Karpas-422 (cell line): Measurements from ENCODE around the gene KIF5A. TPM values are rescaled to one million over a fixed set of nuclear protein-coding genes. Genes with fewer than 3 reads are reported as not detected.

Experiments used
- DNase-seq: peaks from one replicate; pipeline ENCODE4 v3.0.0-alpha.2; 2015
- H2AFZ ChIP-seq: fragments of 200-600 bp; sonication (generic); 2 replicates; pipeline ENCODE4 v1.6.1; 2014; ENCODE audit warnings: antibody characterized with exemption, low read length, mixed read lengths
- H3K27ac ChIP-seq: fragments of 200-600 bp; sonication (generic); 2 replicates; pipeline ENCODE4 v1.5.1; 2014; ENCODE audit warnings: mild to moderate bottlenecking, low read length, moderate library complexity
- H3K27me3 ChIP-seq: fragments of 200-600 bp; sonication (generic); 2 replicates; pipeline ENCODE4 v1.6.1; 2014; ENCODE audit warnings: low read length, mixed read lengths
- H3K36me3 ChIP-seq: fragments of 200-600 bp; sonication (generic); 2 replicates; pipeline ENCODE4 v1.6.1; 2014; ENCODE audit warnings: low read length, mixed read lengths; ENCODE audit not compliant: insufficient read depth
- H3K4me1 ChIP-seq: fragments of 200-600 bp; sonication (generic); 2 replicates; pipeline ENCODE4 v1.6.1; 2014; ENCODE audit warnings: mild to moderate bottlenecking, low read length, mixed read lengths
- H3K4me2 ChIP-seq: fragments of 200-600 bp; sonication (generic); 2 replicates; pipeline ENCODE4 v1.6.1; 2014; ENCODE audit warnings: low read length, low read depth, mild to moderate bottlenecking; ENCODE audit not compliant: poor library complexity, severe bottlenecking
- H3K4me3 ChIP-seq: fragments of 200-600 bp; sonication (generic); 2 replicates; pipeline ENCODE4 v1.5.1; 2014; ENCODE audit warnings: mild to moderate bottlenecking, antibody characterized with exemption, low read length, mixed read lengths
- H3K79me2 ChIP-seq: fragments of 200-600 bp; sonication (generic); 2 replicates; pipeline ENCODE4 v1.6.1; 2014; ENCODE audit warnings: mild to moderate bottlenecking, low read length, mixed read lengths
- H3K9ac ChIP-seq: fragments of 200-600 bp; sonication (generic); 2 replicates; pipeline ENCODE4 v1.6.0; 2014; ENCODE audit warnings: low read length
- H3K9me2 ChIP-seq: fragments of 200-600 bp; sonication (generic), shearing (Covaris generic); replicated peaks from 2 replicates; pipeline ENCODE4 v1.6.0; 2014; ENCODE audit warnings: mild to moderate bottlenecking, low read length, moderate library complexity; ENCODE audit not compliant: insufficient read depth
- H3K9me3 ChIP-seq: fragments of 300-700, 200-600 bp; sonication (generic); 2 replicates; pipeline ENCODE4 v1.6.1; 2014; ENCODE audit warnings: low read length, mixed read lengths
- H4K20me1 ChIP-seq: fragments of 200-600 bp; sonication (generic); 2 replicates; pipeline ENCODE4 v1.6.1; 2014; ENCODE audit warnings: mild to moderate bottlenecking, antibody characterized with exemption, low read length, low read depth; ENCODE audit not compliant: insufficient read depth
- total RNA-seq: library from RNA; depleted of rRNA; stranded (reverse); fragments of >200 nt; shearing (Covaris generic); gene quantifications from 2 replicates; pipeline ENCODE4 v1.2.3, GENCODE V29; 2014; ENCODE audit warnings: low replicate concordance

Gene KIF5A
- total RNA-seq, 1 experiment from 2014 or later = 21.5 TPM

- H3K4me2 ChIP-seq = no peak overlapping the region
- no peak overlapping the region for H3K27ac ChIP-seq
- no peaks in the 10 kb centered on the region for H3K36me3 ChIP-seq
- no peaks in the 10 kb centered on the region for H4K20me1 ChIP-seq
- H3K9me3 ChIP-seq = no peaks in the 10 kb centered on the region
- no peak overlapping the region for H2AFZ ChIP-seq
- H3K4me1 ChIP-seq = peaks cover 7% of the 10 kb centered on the region
- no peak overlapping the region for H3K4me3 ChIP-seq
- no peak overlapping the region for H3K9ac ChIP-seq
- H3K79me2 ChIP-seq = no peaks in the 10 kb centered on the region
- no peaks in the 10 kb centered on the region for H3K9me2 ChIP-seq
- H3K27me3 ChIP-seq = no peaks in the 10 kb centered on the region
- DNase-seq = no peak
Measured at GRCh38 chr12:57619434-57620244, 69.8 kb downstream of the KIF5A start.

- Histone ChIP-seq H3K9me3 (no peaks in the 10 kb centered on the region), H3K4me3 (no peak overlapping the region), H4K20me1 (no peaks in the 10 kb centered on the region; the same call in 1 of the 2 replicates), H3K4me2 (no peak overlapping the region), H3K27me3 (no peaks in the 10 kb centered on the region), H3K4me1 (no peaks in the 10 kb centered on the region; the same call in 1 of the 2 replicates), H3K9ac (no peak overlapping the region), H3K79me2 (no peaks in the 10 kb centered on the region), H3K9me2 (no peaks in the 10 kb centered on the region), H3K27ac (no peak overlapping the region), H2AFZ (no peak overlapping the region), H3K36me3 (no peaks in the 10 kb centered on the region)
- DNase-seq = no peak
Measured at GRCh38 chr12:57620245-57620935, 70.5 kb downstream of the KIF5A start.

- Histone ChIP-seq H3K79me2 (no peaks in the 10 kb centered on the region), H3K4me1 (no peaks in the 10 kb centered on the region), H3K9ac (no peak overlapping the region), H3K36me3 (no peaks in the 10 kb centered on the region), H3K4me3 (no peak overlapping the region), H3K27ac (no peak overlapping the region), H3K4me2 (no peak overlapping the region), H4K20me1 (no peaks in the 10 kb centered on the region; the same call in 1 of the 2 replicates), H3K9me2 (no peaks in the 10 kb centered on the region), H2AFZ (no peak overlapping the region), H3K9me3 (no peaks in the 10 kb centered on the region), H3K27me3 (no peaks in the 10 kb centered on the region)
- DNase-seq = no peak
Measured at GRCh38 chr12:57620936-57621496, 71.2 kb downstream of the KIF5A start.

- Histone ChIP-seq H3K4me3 (no peak overlapping the region), H3K9ac (no peak overlapping the region), H3K36me3 (no peaks in the 10 kb centered on the region), H3K4me1 (no peaks in the 10 kb centered on the region), H3K9me3 (no peaks in the 10 kb centered on the region), H3K9me2 (no peaks in the 10 kb centered on the region), H3K27ac (no peak overlapping the region), H3K27me3 (no peaks in the 10 kb centered on the region), H3K79me2 (no peaks in the 10 kb centered on the region), H3K4me2 (no peak overlapping the region), H2AFZ (no peak overlapping the region), H4K20me1 (no peaks in the 10 kb centered on the region; the same call in 1 of the 2 replicates)
- DNase-seq = peak; percentile 65
Measured at GRCh38 chr12:57621497-57622292, 71.9 kb downstream of the KIF5A start.

GRCh38 chr12:57622293-57623245 is 72.7 kb downstream of the KIF5A start:
- no peaks in the 10 kb centered on the region; the same call in 1 of the 2 replicates for H4K20me1 ChIP-seq
- H3K4me1 ChIP-seq = no peaks in the 10 kb centered on the region
- H3K9me3 ChIP-seq = no peaks in the 10 kb centered on the region
- H3K9me2 ChIP-seq = no peaks in the 10 kb centered on the region
- H3K36me3 ChIP-seq = no peaks in the 10 kb centered on the region
- no peaks in the 10 kb centered on the region for H3K79me2 ChIP-seq
- H2AFZ ChIP-seq = no peak overlapping the region
- H3K27me3 ChIP-seq = no peaks in the 10 kb centered on the region
- no peak for DNase-seq
- no peak overlapping the region for H3K4me2 ChIP-seq
- H3K4me3 ChIP-seq = no peak overlapping the region
- no peak overlapping the region for H3K9ac ChIP-seq
- no peak overlapping the region for H3K27ac ChIP-seq

GRCh38 chr12:57623385-57623784 is 73.5 kb downstream of the KIF5A start:
- no peak overlapping the region for H3K4me3 ChIP-seq
- H4K20me1 ChIP-seq = no peaks in the 10 kb centered on the region; the same call in 1 of the 2 replicates
- no peak overlapping the region for H3K27ac ChIP-seq
- no peak overlapping the region for H3K9ac ChIP-seq
- no peak overlapping the region for H3K4me2 ChIP-seq
- no peaks in the 10 kb centered on the region for H3K36me3 ChIP-seq
- no peaks in the 10 kb centered on the region for H3K9me3 ChIP-seq
- DNase-seq = no peak
- H3K9me2 ChIP-seq = no peaks in the 10 kb centered on the region
- H3K4me1 ChIP-seq = no peaks in the 10 kb centered on the region
- H2AFZ ChIP-seq = no peak overlapping the region
- no peaks in the 10 kb centered on the region for H3K27me3 ChIP-seq
- H3K79me2 ChIP-seq = no peaks in the 10 kb centered on the region

GRCh38 chr12:57623811-57624390 is 74.1 kb downstream of the KIF5A start:
- H3K9me3 ChIP-seq = no peaks in the 10 kb centered on the region
- no peak for DNase-seq
- no peak overlapping the region for H3K9ac ChIP-seq
- H3K9me2 ChIP-seq = no peaks in the 10 kb centered on the region
- H3K4me1 ChIP-seq = no peaks in the 10 kb centered on the region
- no peaks in the 10 kb centered on the region for H3K27me3 ChIP-seq
- H3K4me3 ChIP-seq = no peak overlapping the region
- no peak overlapping the region for H2AFZ ChIP-seq
- no peak overlapping the region for H3K4me2 ChIP-seq
- H3K27ac ChIP-seq = no peak overlapping the region
- H3K79me2 ChIP-seq = no peaks in the 10 kb centered on the region
- H4K20me1 ChIP-seq = no peaks in the 10 kb centered on the region; the same call in 1 of the 2 replicates
- H3K36me3 ChIP-seq = no peaks in the 10 kb centered on the region
